Endometrial microvascular endothelial cells (primary cell): ENCODE data around the gene HSPB3. TPM values are rescaled to one million over a fixed set of nuclear protein-coding genes. Genes with fewer than 3 reads are reported as not detected.

Source experiments
- in situ Hi-C: cut with HindIII; loops from 2 replicates; pipeline ENCODE4 v1.10.0; 2017; ENCODE audit warnings: low sequenced_read_pairs, low pct_unique_long_range_greater_than_20kb; ENCODE audit errors: inconsistent ontology term
- total RNA-seq: library from RNA; depleted of rRNA; stranded (reverse); fragments of >200 nt; gene quantifications from one replicate; pipeline ENCODE4 v1.2.3, GENCODE V29; 2015; ENCODE audit errors: inconsistent ontology term

The HSPB3 gene
- total RNA-seq, 1 donor from 2014 or later, result not detected

DNA sequence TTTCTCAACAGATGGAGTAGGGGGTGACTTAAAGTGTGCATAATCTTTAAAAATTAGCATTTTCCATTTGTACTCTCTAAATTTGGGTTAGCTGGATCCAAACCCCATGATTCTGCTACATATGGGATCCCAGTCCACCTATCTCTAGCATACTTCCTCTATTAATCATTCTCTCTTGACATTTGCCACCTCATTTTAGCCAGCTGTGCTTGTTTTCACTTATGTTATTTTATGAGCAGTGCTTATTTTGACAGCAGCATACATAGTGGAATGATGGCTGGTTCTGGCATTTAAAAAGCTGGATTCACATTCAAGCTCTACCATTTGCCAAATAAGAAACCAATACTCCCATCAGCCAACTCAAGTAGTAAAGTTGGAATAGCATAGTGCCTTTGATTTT, 39.5 kb downstream of the HSPB3 start:
- in situ Hi-C loops, result no loop called here

Other genes with a start within 250 kb of the HSPB3 start
- 9.0 TPM for gene ARL15, start 145.1 kb upstream of the HSPB3 start, total RNA-seq
- gene SNX18, start 62.1 kb downstream of the HSPB3 start, total RNA-seq, result 39.2 TPM